Endothelial cell of umbilical vein (primary cell): ENCODE data around the gene ZNF611. TPM values are rescaled to one million over a fixed set of nuclear protein-coding genes. Genes with fewer than 3 reads are reported as not detected.

ENCODE experiments used
- BruUV-seq: library from RNA; stranded (reverse); fragments of 400-500 nt; replicated peaks from 2 replicates; lab custom pipeline; 2021; lab: Mats Ljungman, UMichigan
- CTCF ChIA-PET: fragments of 300-600, 350-600 bp; sonication (Branson Sonifier 250); formaldehyde crosslinking; loops from one replicate; lab custom pipeline; 2021; ENCODE audit warnings: antibody characterized with exemption, inconsistent platforms; lab: Charles Lee
- POLR2A ChIA-PET: fragments of 300-600, 350-600 bp; sonication (Branson Sonifier 250); formaldehyde crosslinking; loops from one replicate; lab custom pipeline; 2021; ENCODE audit warnings: antibody characterized with exemption, inconsistent platforms; lab: Charles Lee
- DNase-seq: peaks from one replicate; pipeline ENCODE4 v3.0.0-alpha.2; 2011; ENCODE audit warnings: low read depth, low spot score
- FAIRE-seq: peaks from 2 replicates; lab custom pipeline; 2011; peaks lifted over from hg19 to GRCh38; lab: Jason Lieb, UNC
- H2AFZ ChIP-seq: 2 replicates; pipeline ENCODE4 v1.6.0; 2012; ENCODE audit warnings: low read depth, low read length, control low read depth, inconsistent platforms
- H3K27ac ChIP-seq: 2 replicates; pipeline ENCODE4 v1.5.1; 2011; ENCODE audit warnings: low read depth, mild to moderate bottlenecking, control low read depth, low read length, moderate library complexity; ENCODE audit not compliant: insufficient read depth
- H3K27me3 ChIP-seq, 2 experiments: 2 replicates each; pipeline versions ENCODE4 v1.6.0 to v1.6.1; 2011; ENCODE audit warnings: low read length in 2 of 2, mixed read lengths in 1 of 2; ENCODE audit not compliant: control insufficient read depth in 2 of 2, insufficient read depth in 2 of 2
- H3K36me3 ChIP-seq, 2 experiments: 2 replicates in 1 of 2; 3 replicates in 1 of 2; pipeline ENCODE4 v1.5.1; 2011; ENCODE audit warnings: low read length in 2 of 2, mild to moderate bottlenecking in 1 of 2, moderate library complexity in 1 of 2; ENCODE audit not compliant: control insufficient read depth in 2 of 2, insufficient read depth in 2 of 2; ENCODE audit errors: extremely low read depth in 1 of 2
- H3K4me1 ChIP-seq: 3 replicates; pipeline ENCODE4 v1.5.1; 2011; ENCODE audit warnings: mild to moderate bottlenecking, low read length; ENCODE audit not compliant: control insufficient read depth, insufficient read depth; ENCODE audit errors: extremely low read depth
- H3K4me2 ChIP-seq: 2 replicates; pipeline ENCODE4 v1.6.1; 2011; ENCODE audit warnings: low read length, control low read depth, mixed read lengths; ENCODE audit not compliant: insufficient read depth
- H3K4me3 ChIP-seq, 3 experiments: fragments of 200-600 bp in 1 of 3; sonication (generic), shearing (Covaris generic) in 1 of 3; replicated peaks in 1 of 3; 2 replicates each; pipeline ENCODE4 v1.5.1; 2011 to 2016; ENCODE audit warnings: control low read depth in 3 of 3, low read length in 3 of 3, mild to moderate bottlenecking in 2 of 3, inconsistent platforms in 1 of 3, low read depth in 1 of 3, moderate library complexity in 1 of 3; ENCODE audit not compliant: insufficient read depth in 1 of 3
- H3K79me2 ChIP-seq: 2 replicates; pipeline ENCODE4 v1.6.0; 2012; ENCODE audit warnings: low read length, inconsistent platforms; ENCODE audit not compliant: control insufficient read depth, insufficient read depth
- H3K9ac ChIP-seq: replicated peaks from 2 replicates; pipeline ENCODE3; 2011; ENCODE audit warnings: low read length, control low read depth; ENCODE audit not compliant: insufficient read depth; ENCODE audit errors: extremely low read depth
- H3K9me1 ChIP-seq: replicated peaks from 3 replicates; pipeline ENCODE4 v1.6.0; 2011; ENCODE audit warnings: mild to moderate bottlenecking, low read length; ENCODE audit not compliant: control insufficient read depth, insufficient read depth; ENCODE audit errors: extremely low read depth
- H3K9me3 ChIP-seq: replicated peaks from 2 replicates; pipeline ENCODE4 v1.5.1; 2012; ENCODE audit warnings: low read length, inconsistent platforms; ENCODE audit not compliant: control insufficient read depth, insufficient read depth
- H4K20me1 ChIP-seq: replicated peaks from 2 replicates; pipeline ENCODE3; 2011; ENCODE audit warnings: mild to moderate bottlenecking, low read length; ENCODE audit not compliant: control insufficient read depth, insufficient read depth; ENCODE audit errors: extremely low read depth
- EZH2 ChIP-seq: IDR thresholded peaks from 2 replicates; pipeline ENCODE4 v1.6.1; 2012; ENCODE audit warnings: borderline replicate concordance, low read depth, mild to moderate bottlenecking, moderate library complexity, low read length, inconsistent platforms; ENCODE audit not compliant: severe bottlenecking
- FOS ChIP-seq: IDR thresholded peaks from 2 replicates; pipeline ENCODE4 v1.6.1; 2011; ENCODE audit warnings: mild to moderate bottlenecking, low read length, moderate library complexity, borderline replicate concordance; ENCODE audit not compliant: insufficient read depth
- GATA2 ChIP-seq: IDR thresholded peaks from 2 replicates; pipeline ENCODE4 v1.7.0; 2011; ENCODE audit warnings: low read depth, mild to moderate bottlenecking, moderate library complexity, mixed read lengths, low read length; ENCODE audit not compliant: insufficient read length, insufficient read depth
- JUN ChIP-seq: IDR thresholded peaks from 2 replicates; pipeline ENCODE4 v1.6.1; 2011; ENCODE audit warnings: borderline replicate concordance, low read depth; ENCODE audit not compliant: insufficient read length, insufficient read depth
- MYC ChIP-seq: IDR thresholded peaks from one replicate; pipeline ENCODE4 v1.6.1; 2011; ENCODE audit warnings: mild to moderate bottlenecking, low read depth, low read length
- POLR2A ChIP-seq: IDR thresholded peaks from 2 replicates; pipeline ENCODE4 v1.6.1; 2012; ENCODE audit warnings: low read depth, mild to moderate bottlenecking, control low read depth, low read length
- POLR2AphosphoS5 ChIP-seq: IDR thresholded peaks from 2 replicates; pipeline ENCODE4 v1.6.1; 2012; ENCODE audit warnings: low read depth, mild to moderate bottlenecking, control low read depth, low read length, moderate library complexity; ENCODE audit not compliant: insufficient read depth
- dilution Hi-C: fragments of 300-500 bp; cut with MboI; formaldehyde crosslinking; loops from one replicate; pipeline ENCODE4 v1.15.0; 2019; ENCODE audit warnings: low sequenced_read_pairs; ENCODE audit not compliant: extremely low pct_ligation_motif_present
- intact Hi-C: fragments of 100-400 bp; cut with micrococcal nuclease; formaldehyde crosslinking; loops from one replicate; pipeline ENCODE4 v1.10.0; 2022
- polyA plus RNA-seq, 4 experiments: library from polyadenylated mRNA; depleted of rRNA in 3 of 4; stranded (reverse) in 3 of 4; unstranded in 1 of 4; fragments of >200 nt; gene quantifications; 2 replicates each; pipeline versions ENCODE4 v1.2.1 to v1.2.3, GENCODE V29; 2011 to 2012; ENCODE audit warnings: missing spikeins in 1 of 4
- total RNA-seq: library from RNA; stranded (reverse); gene quantifications from 2 replicates; pipeline ENCODE4 v1.2.3, GENCODE V29; 2021
- TF ChIP-seq, protein P1 (sequence below), 2 donors: IDR thresholded peaks; 1 replicate in 1 of 2; 2 replicates in 1 of 2; pipeline ENCODE4 v1.5.1; 2011; ENCODE audit warnings: low read length in 2 of 2, mild to moderate bottlenecking in 2 of 2, moderate library complexity in 2 of 2, control low read depth in 1 of 2, inconsistent platforms in 1 of 2, low read depth in 1 of 2; ENCODE audit not compliant: insufficient read depth in 1 of 2; ENCODE audit errors: extremely low read depth in 1 of 2
- TF ChIP-seq, protein P2 (sequence below): IDR thresholded peaks from 2 replicates; pipeline ENCODE4 v1.6.1; 2011; ENCODE audit not compliant: insufficient read depth, insufficient read length

ZNF611 gene
- total and polyA plus RNA-seq, 2 donors (not counting 3 experiments of a cell fraction or from before 2014, with no cell fraction given) = 3.1 to 20.0 TPM

DNA sequence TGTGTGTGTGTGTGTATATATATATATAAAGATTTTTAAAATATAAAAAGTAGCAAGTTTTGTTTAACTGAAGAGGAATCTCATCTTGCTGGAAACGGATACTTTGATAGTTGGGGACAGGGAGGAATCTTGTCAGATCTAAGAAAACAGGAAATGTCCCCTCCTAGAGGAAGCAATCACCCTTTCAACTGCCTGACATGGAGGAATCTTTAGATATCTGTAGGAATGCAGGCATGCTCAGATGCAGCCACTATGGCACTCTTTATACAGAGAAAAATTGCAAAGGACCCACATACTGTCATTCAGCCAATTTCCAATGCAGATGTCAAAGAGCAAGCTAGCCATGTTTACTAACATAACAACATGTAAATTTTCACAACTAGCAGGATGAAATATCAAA is 38.8 kb downstream of the ZNF611 start:
- H3K4me3 ChIP-seq = no peak overlapping the region
- H3K9me3 ChIP-seq = no peaks in the 10 kb centered on the region
- no peak overlapping the region for H3K4me2 ChIP-seq
- no peaks in the 10 kb centered on the region for H3K9me1 ChIP-seq
- H3K9ac ChIP-seq = no peak overlapping the region
- no peak for FAIRE-seq
- no peak overlapping the region for H2AFZ ChIP-seq
- no peaks in the 10 kb centered on the region for H3K27me3 ChIP-seq
- intact Hi-C loops = no loop called here
- H4K20me1 ChIP-seq = no peaks in the 10 kb centered on the region
- no peaks in the 10 kb centered on the region for H3K79me2 ChIP-seq
- DNase-seq = no peak
- ChIA-PET CTCF (no interaction called here), POLR2A (interaction anchor here (0.7 kb wide), 1 partner anchor 616 kb away, joined by 3 read pairs; no protein-coding TSS in a partner anchor)
- no peak for TF ChIP-seq POLR2AphosphoS5
- no peak for TF ChIP-seq POLR2A
- TF ChIP-seq GATA2 = no peak
- TF ChIP-seq FOS = no peak
- TF ChIP-seq EZH2 = no peak
- TF ChIP-seq, protein P1, sequence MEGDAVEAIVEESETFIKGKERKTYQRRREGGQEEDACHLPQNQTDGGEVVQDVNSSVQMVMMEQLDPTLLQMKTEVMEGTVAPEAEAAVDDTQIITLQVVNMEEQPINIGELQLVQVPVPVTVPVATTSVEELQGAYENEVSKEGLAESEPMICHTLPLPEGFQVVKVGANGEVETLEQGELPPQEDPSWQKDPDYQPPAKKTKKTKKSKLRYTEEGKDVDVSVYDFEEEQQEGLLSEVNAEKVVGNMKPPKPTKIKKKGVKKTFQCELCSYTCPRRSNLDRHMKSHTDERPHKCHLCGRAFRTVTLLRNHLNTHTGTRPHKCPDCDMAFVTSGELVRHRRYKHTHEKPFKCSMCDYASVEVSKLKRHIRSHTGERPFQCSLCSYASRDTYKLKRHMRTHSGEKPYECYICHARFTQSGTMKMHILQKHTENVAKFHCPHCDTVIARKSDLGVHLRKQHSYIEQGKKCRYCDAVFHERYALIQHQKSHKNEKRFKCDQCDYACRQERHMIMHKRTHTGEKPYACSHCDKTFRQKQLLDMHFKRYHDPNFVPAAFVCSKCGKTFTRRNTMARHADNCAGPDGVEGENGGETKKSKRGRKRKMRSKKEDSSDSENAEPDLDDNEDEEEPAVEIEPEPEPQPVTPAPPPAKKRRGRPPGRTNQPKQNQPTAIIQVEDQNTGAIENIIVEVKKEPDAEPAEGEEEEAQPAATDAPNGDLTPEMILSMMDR (IDR thresholded peaks at IDR 0.05; ENCODE audit: extremely low read depth in 1 of 2, insufficient read depth in 1 of 2, low read depth in 1 of 2, low read length in 2 of 2) = no peak
- TF ChIP-seq, protein P2, sequence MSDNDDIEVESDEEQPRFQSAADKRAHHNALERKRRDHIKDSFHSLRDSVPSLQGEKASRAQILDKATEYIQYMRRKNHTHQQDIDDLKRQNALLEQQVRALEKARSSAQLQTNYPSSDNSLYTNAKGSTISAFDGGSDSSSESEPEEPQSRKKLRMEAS = no peak
- TF ChIP-seq JUN = no peak
- no peak for TF ChIP-seq MYC
- peaks cover 2% of the 10 kb centered on the region for H3K4me1 ChIP-seq
- H3K27ac ChIP-seq = no peak overlapping the region
- no peaks in the 10 kb centered on the region for H3K36me3 ChIP-seq
- no TSS peak for BruUV-seq
- dilution Hi-C loops = no loop called here
